GM10248 (cell line): ENCODE data around the gene PINK1.

Experiments
- CTCF ChIA-PET: fragments of 300-600 bp; sonication (Branson Sonifier 250); formaldehyde crosslinking; extraction: SDS; loops from one replicate; lab custom pipeline; 2021; ENCODE audit warnings: antibody characterized with exemption; lab: Yijun Ruan, JAX
- POLR2A ChIA-PET: fragments of 350-650 bp; sonication (Branson Sonifier 250); formaldehyde crosslinking; extraction: SDS; loops from one replicate; lab custom pipeline; 2020; ENCODE audit warnings: antibody characterized with exemption; lab: Yijun Ruan, JAX
- DNase-seq: peaks from one replicate; pipeline ENCODE4 v3.0.0; 2012; ENCODE audit errors: extremely low spot score
- CTCF ChIP-seq: IDR thresholded peaks from 2 replicates; pipeline ENCODE4 v1.5.1; 2012; ENCODE audit warnings: mild to moderate bottlenecking, low read depth; ENCODE audit errors: extremely low read depth, missing control alignments, control extremely low read depth

The PINK1 gene

GRCh38 chr1:20633190-20634064 lies at the start of gene PINK1:
Gene PINK1, plus strand, starts transcription at chr1:20633458. Its CDS starts 91 bp downstream, at chr1:20633549.
- POLR2A ChIA-PET: interaction anchor here (1.0 kb wide), 1 partner anchor 12 kb away, joined by 11 read pairs; no protein-coding TSS in a partner anchor
- CTCF ChIA-PET: interaction anchor here (0.5 to 5.9 kb wide), 44 partner anchors 9 to 621 kb away, joined by 3 to 70 read pairs (median 4); partner anchors contain the start of genes DDOST and KIF17
- peak; percentile 99 for TF ChIP-seq CTCF
- peak; percentile 90 for DNase-seq

GRCh38 chr1:20584890-20585289 lies 48.4 kb upstream of the PINK1 start:
- no peak for DNase-seq
- ChIA-PET POLR2A (no interaction called here), CTCF (interaction anchor here (0.8 to 4.8 kb wide), 2 partner anchors 10 to 11 kb away, joined by 3 to 24 read pairs; no protein-coding TSS in a partner anchor)
- TF ChIP-seq CTCF: no peak

- DNase-seq: no peak
- ChIA-PET CTCF (interaction anchor here (1.1 to 4.8 kb wide), 3 partner anchors 12 to 47 kb away, joined by 3 to 24 read pairs (median 5); no protein-coding TSS in a partner anchor), POLR2A (no interaction called here)
- no peak for TF ChIP-seq CTCF
These were observed 46.2 kb upstream of the PINK1 start for GRCh38 chr1:20586953-20587660.

- no peak for DNase-seq
- TF ChIP-seq CTCF: no peak
- ChIA-PET POLR2A (no interaction called here), CTCF (interaction anchor here (1.1 to 4.8 kb wide), 4 partner anchors 13 to 93 kb away, joined by 3 to 24 read pairs (median 4); no protein-coding TSS in a partner anchor)
These were observed 45.6 kb upstream of the PINK1 start for GRCh38 chr1:20587661-20588053.

- no peak for DNase-seq
- TF ChIP-seq CTCF: no peak
- ChIA-PET CTCF (interaction anchor here (1.2 to 4.8 kb wide), 3 partner anchors 14 to 94 kb away, joined by 3 to 24 read pairs (median 3); no protein-coding TSS in a partner anchor), POLR2A (no interaction called here)
These were observed 44.5 kb upstream of the PINK1 start, which contains the start of gene CDA for GRCh38 chr1:20588634-20589225. Gene CDA, plus strand, starts transcription at chr1:20589097. Its CDS starts 33 bp downstream, at chr1:20589130.
